Trophoblast cell (in vitro differentiated cells and primary cell): ENCODE measurements around the gene WNK4.
"Not testable (repeated sequence)": the region's sequence is repeated elsewhere in the genome, so short reads cannot be mapped to it uniquely, and the experiment has no call there.

Experiments
- DNase-seq, 2 donors: peaks; one replicate each; pipeline ENCODE4 v3.0.0-alpha.2; 2016
- H2AFZ ChIP-seq: 2 replicates; pipeline ENCODE4 v1.6.1; 2013; ENCODE audit warnings: low read length, moderate library complexity, mild to moderate bottlenecking; ENCODE audit not compliant: insufficient read depth, poor library complexity
- H2AK5ac ChIP-seq: 2 replicates; pipeline ENCODE4 v1.6.1; 2013; ENCODE audit warnings: mild to moderate bottlenecking, low read length
- H2BK120ac ChIP-seq: 2 replicates; pipeline ENCODE4 v1.6.1; 2013; ENCODE audit warnings: low read length, mild to moderate bottlenecking, moderate library complexity; ENCODE audit not compliant: insufficient read depth, poor library complexity
- H2BK12ac ChIP-seq: 2 replicates; pipeline ENCODE4 v1.6.1; 2013; ENCODE audit warnings: mild to moderate bottlenecking, low read length, moderate library complexity
- H2BK5ac ChIP-seq: 2 replicates; pipeline ENCODE4 v1.6.1; 2013; ENCODE audit warnings: low read length, low read depth, moderate library complexity, mild to moderate bottlenecking; ENCODE audit not compliant: poor library complexity
- H3K14ac ChIP-seq: 2 replicates; pipeline ENCODE4 v1.6.1; 2013; ENCODE audit warnings: mild to moderate bottlenecking, low read length
- H3K18ac ChIP-seq: 2 replicates; pipeline ENCODE4 v1.6.1; 2013; ENCODE audit warnings: mild to moderate bottlenecking, low read length
- H3K23ac ChIP-seq: 2 replicates; pipeline ENCODE4 v1.6.1; 2013; ENCODE audit warnings: low read length
- H3K27ac ChIP-seq: 2 replicates; pipeline ENCODE4 v1.5.1; 2013; ENCODE audit warnings: low read depth, mild to moderate bottlenecking, inconsistent platforms, low read length, moderate library complexity
- H3K27me3 ChIP-seq: 2 replicates; pipeline ENCODE4 v1.6.1; 2013; ENCODE audit warnings: inconsistent platforms, mild to moderate bottlenecking, low read length, moderate library complexity; ENCODE audit not compliant: insufficient read depth
- H3K36me3 ChIP-seq, 2 experiments: 1 replicate in 1 of 2; 2 replicates in 1 of 2; pipeline ENCODE4 v1.6.1; 2013; ENCODE audit warnings: low read length in 2 of 2, mild to moderate bottlenecking in 2 of 2, moderate library complexity in 1 of 2; ENCODE audit not compliant: insufficient read depth in 2 of 2, control insufficient read depth in 1 of 2
- H3K4ac ChIP-seq: 2 replicates; pipeline ENCODE4 v1.6.1; 2013; ENCODE audit warnings: low read depth, mild to moderate bottlenecking, low read length, moderate library complexity
- H3K4me1 ChIP-seq, 2 experiments: 1 replicate in 1 of 2; 2 replicates in 1 of 2; pipeline ENCODE4 v1.6.1; 2013; ENCODE audit warnings: low read length in 2 of 2, mild to moderate bottlenecking in 2 of 2, moderate library complexity in 1 of 2; ENCODE audit not compliant: insufficient read depth in 2 of 2, control insufficient read depth in 1 of 2
- H3K4me2 ChIP-seq: 2 replicates; pipeline ENCODE4 v1.6.1; 2013; ENCODE audit warnings: inconsistent platforms, mild to moderate bottlenecking, low read length, moderate library complexity
- H3K4me3 ChIP-seq: 2 replicates; pipeline ENCODE4 v1.5.1; 2013; ENCODE audit warnings: mild to moderate bottlenecking, low read depth, low read length, inconsistent platforms
- H3K79me1 ChIP-seq: one replicate; pipeline ENCODE4 v1.6.1; 2013; ENCODE audit warnings: low read length
- H3K79me2 ChIP-seq: 2 replicates; pipeline ENCODE4 v1.6.1; 2013; ENCODE audit warnings: low read length, mild to moderate bottlenecking; ENCODE audit not compliant: control insufficient read depth, insufficient read depth, poor library complexity
- H3K9ac ChIP-seq: 2 replicates; pipeline ENCODE4 v1.6.1; 2013; ENCODE audit warnings: mild to moderate bottlenecking, low read length
- H3K9me3 ChIP-seq: 2 replicates; pipeline ENCODE4 v1.6.1; 2013; ENCODE audit warnings: low read depth, mild to moderate bottlenecking, control low read depth, inconsistent platforms, low read length; ENCODE audit not compliant: insufficient read depth
- H4K12ac ChIP-seq: 2 replicates; pipeline ENCODE4 v1.6.1; 2013; ENCODE audit warnings: low read depth, mild to moderate bottlenecking, low read length, moderate library complexity
- H4K8ac ChIP-seq: 2 replicates; pipeline ENCODE4 v1.6.1; 2013; ENCODE audit warnings: low read depth, mild to moderate bottlenecking, low read length, moderate library complexity
- H4K91ac ChIP-seq: one replicate; pipeline ENCODE4 v1.6.1; 2013; ENCODE audit warnings: low read depth, mild to moderate bottlenecking, low read length, moderate library complexity
- WGBS: extraction: QIAGEN DNeasy Blood & Tissue Kit; methylation state at CpG from one replicate; pipeline ENCODE4 v1.1.7; 2013; ENCODE audit warnings: missing lambda C conversion rate; ENCODE audit not compliant: insufficient read length, insufficient coverage; ENCODE audit errors: extremely low coverage; 5-methylcytosine and 5-hydroxymethylcytosine counted together

Gene WNK4

GRCh38 chr17:42768006-42768405, 12.4 kb upstream of the WNK4 start:
- H2AFZ ChIP-seq, H3K27me3 ChIP-seq, H4K12ac ChIP-seq, H3K23ac ChIP-seq, H2BK12ac ChIP-seq, H3K4ac ChIP-seq, H3K18ac ChIP-seq, H3K36me3 ChIP-seq, H3K14ac ChIP-seq, H2BK120ac ChIP-seq, H3K4me2 ChIP-seq, DNase-seq, H3K79me2 ChIP-seq, H3K9me3 ChIP-seq, H4K91ac ChIP-seq, H3K4me3 ChIP-seq, H2AK5ac ChIP-seq, H3K9ac ChIP-seq, H4K8ac ChIP-seq, H2BK5ac ChIP-seq, H3K4me1 ChIP-seq, H3K27ac ChIP-seq, H3K79me1 ChIP-seq: not testable (repeated sequence)
- WGBS = no CpG with 5 or more reads among the region's 9 CpGs

DNA sequence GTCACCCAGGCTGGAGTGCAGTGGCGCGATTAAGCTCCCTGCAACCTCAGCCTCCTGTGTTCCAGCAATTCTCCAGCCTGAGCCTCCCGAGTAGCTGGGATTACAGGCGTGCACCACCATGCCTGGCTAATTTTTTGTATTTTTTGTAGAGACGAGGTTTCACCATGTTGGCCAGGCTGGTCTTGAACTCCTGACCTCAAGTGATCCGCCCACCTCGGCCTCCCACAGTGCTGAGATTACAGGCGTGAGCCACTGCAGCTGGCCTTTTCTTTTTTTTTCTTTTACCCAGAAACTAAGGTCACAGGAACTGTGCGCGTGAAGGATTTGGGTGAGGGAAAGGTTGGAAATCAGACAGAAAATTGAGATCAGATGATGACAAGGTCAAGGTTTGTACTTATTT, 10.4 kb upstream of the WNK4 start:
- H3K23ac ChIP-seq, H4K12ac ChIP-seq, H2AK5ac ChIP-seq, H3K79me1 ChIP-seq, H2BK120ac ChIP-seq, H3K4me2 ChIP-seq, H3K27me3 ChIP-seq, H3K4ac ChIP-seq, H2AFZ ChIP-seq, H3K4me1 ChIP-seq, H3K4me3 ChIP-seq, H3K14ac ChIP-seq, H2BK12ac ChIP-seq, H3K36me3 ChIP-seq, H3K18ac ChIP-seq, H3K27ac ChIP-seq, H4K91ac ChIP-seq, H2BK5ac ChIP-seq, H3K9me3 ChIP-seq, H3K9ac ChIP-seq, DNase-seq, H4K8ac ChIP-seq, H3K79me2 ChIP-seq: not testable (repeated sequence)
- no CpG with 5 or more reads among the region's 10 CpGs for whole genome bisulfite sequencing

- Histone ChIP-seq H3K18ac (no peak overlapping the region), H4K12ac (peak overlapping the region; percentile 63), H3K27ac (no peak overlapping the region), H2BK5ac (no peak overlapping the region), H3K4me1 (peaks cover 0 to 2% of the 10 kb centered on the region in 2 experiments), H4K8ac (peak overlapping the region; percentile 97), H3K4ac (no peak overlapping the region), H2BK12ac (no peak overlapping the region), H3K14ac (no peak overlapping the region), H3K9me3 (no peaks in the 10 kb centered on the region), H4K91ac (no peak overlapping the region), H3K23ac (no peak overlapping the region), H3K9ac (no peak overlapping the region), H2BK120ac (no peak overlapping the region), H2AK5ac (no peak overlapping the region), H3K79me2 (no peaks in the 10 kb centered on the region), H3K4me2 (peak overlapping the region; percentile 69), H3K4me3 (no peak overlapping the region), H3K79me1 (peaks cover 6% of the 10 kb centered on the region), H2AFZ (peak overlapping the region; percentile 79), H3K36me3 (peaks cover 7 to 16% of the 10 kb centered on the region in 2 experiments), H3K27me3 (no peaks in the 10 kb centered on the region)
- DNase-seq = no peak
- no CpG with 5 or more reads among the region's 3 CpGs for WGBS
Observed at GRCh38 chr17:42772945-42773289, 7.5 kb upstream of the WNK4 start.

- H4K91ac ChIP-seq = peak within 1 kb of the TSS; percentile 80
- DNase-seq = peak; percentile 75 to 89
- H3K27ac ChIP-seq = peak within 1 kb of the TSS; percentile 36
- H3K36me3 ChIP-seq = peaks cover 12 to 19% of the 10 kb centered on the region in 2 experiments
- peak within 1 kb of the TSS; percentile 91 for H3K18ac ChIP-seq
- H2BK120ac ChIP-seq = peak within 1 kb of the TSS; percentile 28
- no peaks in the 10 kb centered on the region for H3K27me3 ChIP-seq
- peak within 1 kb of the TSS; percentile 78 for H3K14ac ChIP-seq
- peak within 1 kb of the TSS; percentile 79 for H2AFZ ChIP-seq
- H3K4ac ChIP-seq = peak within 1 kb of the TSS; percentile 50
- H3K79me1 ChIP-seq = peaks cover 6% of the 10 kb centered on the region
- peak within 1 kb of the TSS; percentile 78 for H4K12ac ChIP-seq
- H4K8ac ChIP-seq = peak within 1 kb of the TSS; percentile 97
- no CpG with 5 or more reads among the region's 39 CpGs for WGBS
- peak within 1 kb of the TSS; percentile 95 for H3K9ac ChIP-seq
- H3K23ac ChIP-seq = no peak within 1 kb of the TSS
- no peaks in the 10 kb centered on the region for H3K9me3 ChIP-seq
- H3K4me3 ChIP-seq = peak within 1 kb of the TSS; percentile 92
- H2BK5ac ChIP-seq = peak within 1 kb of the TSS; percentile 55
- peaks cover 0 to 2% of the 10 kb centered on the region in 2 experiments for H3K4me1 ChIP-seq
- H2AK5ac ChIP-seq = peak within 1 kb of the TSS; percentile 33
- H3K4me2 ChIP-seq = peak within 1 kb of the TSS; percentile 69
- H2BK12ac ChIP-seq = no peak within 1 kb of the TSS
- no peaks in the 10 kb centered on the region for H3K79me2 ChIP-seq
Observed at GRCh38 chr17:42773290-42774035, 6.9 kb upstream of the WNK4 start, which contains the start of gene VPS25. Gene VPS25, plus strand, starts transcription at chr17:42773449. Its CDS starts 27 bp downstream, at chr17:42773476.
